Measurements from ENCODE around the gene OSBP2.
"Not testable (repeated sequence)": the region's sequence is repeated elsewhere in the genome, so short reads cannot be mapped to it uniquely, and the experiment has no call there.

OSBP2 gene

DNA sequence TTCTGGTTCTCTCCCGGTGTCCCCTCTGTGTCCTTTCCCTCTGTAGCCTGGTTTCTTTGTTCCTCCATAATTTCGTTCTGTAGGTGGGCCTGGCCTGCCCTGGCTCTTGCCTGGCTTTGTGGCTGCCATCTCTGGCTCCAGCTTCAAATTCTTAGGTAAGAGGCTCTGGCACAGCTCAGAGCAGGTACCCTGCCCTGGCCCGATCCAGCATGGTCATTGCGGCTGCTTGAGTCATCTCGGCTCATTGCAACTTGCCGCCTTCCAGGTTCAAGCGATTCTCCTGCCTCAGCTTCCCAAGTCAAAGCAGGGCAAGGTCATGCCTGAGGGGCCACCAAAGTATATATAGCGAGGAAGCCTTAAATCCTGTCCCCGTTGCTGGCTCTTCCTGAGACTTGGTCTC, 76.0 kb downstream of the OSBP2 start:
- no peak overlapping the region for H3K4me2 ChIP-seq (ENCODE audit: low read length)
- H3K27ac ChIP-seq (ENCODE audit: low read depth, low read length), result no peak overlapping the region
- H3K4me1 ChIP-seq (ENCODE audit: control insufficient read depth, low read length), result no peaks in the 10 kb centered on the region
- H3K4me3 ChIP-seq (ENCODE audit: low read length), result no peak overlapping the region
- H3K9me2 ChIP-seq (replicated peaks; ENCODE audit: control insufficient read depth, low read length), result no peaks in the 10 kb centered on the region
- H3K36me3 ChIP-seq (ENCODE audit: control insufficient read depth, low read length), result no peaks in the 10 kb centered on the region
- H3K27me3 ChIP-seq (ENCODE audit: control insufficient read depth, low read length), result no peaks in the 10 kb centered on the region
- H3K9me3 ChIP-seq (ENCODE audit: control insufficient read depth, insufficient read depth, low read length), result no peaks in the 10 kb centered on the region
- no peaks in the 10 kb centered on the region for H3K79me2 ChIP-seq (ENCODE audit: control insufficient read depth, low read length)
- H4K20me1 ChIP-seq (ENCODE audit: control insufficient read depth, insufficient read depth, low read depth, low read length), result no peaks in the 10 kb centered on the region
- TF ChIP-seq, protein P1, sequence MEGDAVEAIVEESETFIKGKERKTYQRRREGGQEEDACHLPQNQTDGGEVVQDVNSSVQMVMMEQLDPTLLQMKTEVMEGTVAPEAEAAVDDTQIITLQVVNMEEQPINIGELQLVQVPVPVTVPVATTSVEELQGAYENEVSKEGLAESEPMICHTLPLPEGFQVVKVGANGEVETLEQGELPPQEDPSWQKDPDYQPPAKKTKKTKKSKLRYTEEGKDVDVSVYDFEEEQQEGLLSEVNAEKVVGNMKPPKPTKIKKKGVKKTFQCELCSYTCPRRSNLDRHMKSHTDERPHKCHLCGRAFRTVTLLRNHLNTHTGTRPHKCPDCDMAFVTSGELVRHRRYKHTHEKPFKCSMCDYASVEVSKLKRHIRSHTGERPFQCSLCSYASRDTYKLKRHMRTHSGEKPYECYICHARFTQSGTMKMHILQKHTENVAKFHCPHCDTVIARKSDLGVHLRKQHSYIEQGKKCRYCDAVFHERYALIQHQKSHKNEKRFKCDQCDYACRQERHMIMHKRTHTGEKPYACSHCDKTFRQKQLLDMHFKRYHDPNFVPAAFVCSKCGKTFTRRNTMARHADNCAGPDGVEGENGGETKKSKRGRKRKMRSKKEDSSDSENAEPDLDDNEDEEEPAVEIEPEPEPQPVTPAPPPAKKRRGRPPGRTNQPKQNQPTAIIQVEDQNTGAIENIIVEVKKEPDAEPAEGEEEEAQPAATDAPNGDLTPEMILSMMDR (IDR thresholded peaks at IDR 0.05; ENCODE audit: low read depth, low read length, poor library complexity, severe bottlenecking), result no peak
- no peak for TF ChIP-seq EZH2phosphoT487 (IDR thresholded peaks at IDR 0.05; ENCODE audit: borderline replicate concordance, low read length)
- no peaks in the 10 kb centered on the region for H3F3A ChIP-seq (ENCODE audit: control insufficient read depth, insufficient read depth)

- Histone ChIP-seq H3K9me3 (ENCODE audit: control insufficient read depth, insufficient read depth, low read length) (no peaks in the 10 kb centered on the region), H3K4me2 (ENCODE audit: low read length) (no peak overlapping the region), H3K79me2 (ENCODE audit: control insufficient read depth, low read length) (no peaks in the 10 kb centered on the region), H3F3A (ENCODE audit: control insufficient read depth, insufficient read depth) (no peaks in the 10 kb centered on the region), H3K9me2 (replicated peaks; ENCODE audit: control insufficient read depth, low read length) (no peaks in the 10 kb centered on the region), H4K20me1 (ENCODE audit: control insufficient read depth, insufficient read depth, low read depth, low read length) (no peaks in the 10 kb centered on the region), H3K36me3 (ENCODE audit: control insufficient read depth, low read length) (no peaks in the 10 kb centered on the region), H3K4me1 (ENCODE audit: control insufficient read depth, low read length) (no peaks in the 10 kb centered on the region), H3K4me3 (ENCODE audit: low read length) (no peak overlapping the region), H3K27ac (ENCODE audit: low read depth, low read length) (no peak overlapping the region), H3K27me3 (ENCODE audit: control insufficient read depth, low read length) (no peaks in the 10 kb centered on the region)
- TF ChIP-seq EZH2phosphoT487 (IDR thresholded peaks at IDR 0.05; ENCODE audit: borderline replicate concordance, low read length), result no peak
- TF ChIP-seq, protein P1 (IDR thresholded peaks at IDR 0.05; ENCODE audit: low read depth, low read length, poor library complexity, severe bottlenecking), result no peak
Measured at GRCh38 chr22:30773919-30774318, 79.2 kb downstream of the OSBP2 start.

DNA sequence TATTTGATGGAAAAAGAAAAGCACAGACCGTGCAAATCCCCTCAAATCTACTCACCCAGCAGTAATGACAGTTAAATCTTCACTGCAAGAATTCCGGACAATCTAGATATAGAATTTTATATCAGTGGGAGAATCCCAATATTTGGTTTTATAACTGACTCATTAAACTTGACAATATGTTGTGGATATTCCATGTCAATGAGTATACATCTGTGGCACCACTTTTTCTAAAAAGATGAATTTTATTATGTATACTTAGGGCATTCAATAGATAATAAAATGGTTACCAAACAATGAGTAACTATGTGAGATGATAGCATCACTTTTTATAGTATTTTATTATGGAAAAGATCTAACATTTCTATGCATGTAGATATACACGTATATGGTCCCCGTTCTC, 79.9 kb downstream of the OSBP2 start:
- no peaks in the 10 kb centered on the region for H3K27me3 ChIP-seq (ENCODE audit: control insufficient read depth, low read length)
- H3K36me3 ChIP-seq (ENCODE audit: control insufficient read depth, low read length), result no peaks in the 10 kb centered on the region
- no peak overlapping the region for H3K4me2 ChIP-seq (ENCODE audit: low read length)
- no peak overlapping the region for H3K27ac ChIP-seq (ENCODE audit: low read depth, low read length)
- no peaks in the 10 kb centered on the region for H3K79me2 ChIP-seq (ENCODE audit: control insufficient read depth, low read length)
- no peaks in the 10 kb centered on the region for H3K9me2 ChIP-seq (replicated peaks; ENCODE audit: control insufficient read depth, low read length)
- TF ChIP-seq EZH2phosphoT487 (IDR thresholded peaks at IDR 0.05; ENCODE audit: borderline replicate concordance, low read length), result no peak
- TF ChIP-seq, protein P1 (IDR thresholded peaks at IDR 0.05; ENCODE audit: low read depth, low read length, poor library complexity, severe bottlenecking), result no peak
- H3K4me1 ChIP-seq (ENCODE audit: control insufficient read depth, low read length), result no peaks in the 10 kb centered on the region
- H3K9me3 ChIP-seq (ENCODE audit: control insufficient read depth, insufficient read depth, low read length), result no peaks in the 10 kb centered on the region
- H4K20me1 ChIP-seq (ENCODE audit: control insufficient read depth, insufficient read depth, low read depth, low read length), result no peaks in the 10 kb centered on the region
- H3K4me3 ChIP-seq (ENCODE audit: low read length), result no peak overlapping the region
- H3F3A ChIP-seq (ENCODE audit: control insufficient read depth, insufficient read depth), result no peaks in the 10 kb centered on the region

GRCh38 chr22:30776476-30776875, 81.8 kb downstream of the OSBP2 start:
- Histone ChIP-seq H3K27ac (ENCODE audit: low read depth, low read length) (no peak overlapping the region), H3K79me2 (ENCODE audit: control insufficient read depth, low read length) (no peaks in the 10 kb centered on the region), H3K4me1 (ENCODE audit: control insufficient read depth, low read length) (no peaks in the 10 kb centered on the region), H3K9me3 (ENCODE audit: control insufficient read depth, insufficient read depth, low read length) (no peaks in the 10 kb centered on the region), H4K20me1 (ENCODE audit: control insufficient read depth, insufficient read depth, low read depth, low read length) (no peaks in the 10 kb centered on the region), H3F3A (ENCODE audit: control insufficient read depth, insufficient read depth) (no peaks in the 10 kb centered on the region), H3K4me3 (ENCODE audit: low read length) (no peak overlapping the region), H3K36me3 (ENCODE audit: control insufficient read depth, low read length) (no peaks in the 10 kb centered on the region), H3K27me3 (ENCODE audit: control insufficient read depth, low read length) (no peaks in the 10 kb centered on the region), H3K9me2 (replicated peaks; ENCODE audit: control insufficient read depth, low read length) (no peaks in the 10 kb centered on the region), H3K4me2 (ENCODE audit: low read length) (no peak overlapping the region)
- TF ChIP-seq, protein P1 (IDR thresholded peaks at IDR 0.05; ENCODE audit: low read depth, low read length, poor library complexity, severe bottlenecking), result no peak
- no peak for TF ChIP-seq EZH2phosphoT487 (IDR thresholded peaks at IDR 0.05; ENCODE audit: borderline replicate concordance, low read length)

- not testable (repeated sequence) for H3F3A ChIP-seq (ENCODE audit: control insufficient read depth, insufficient read depth); H4K20me1 ChIP-seq (ENCODE audit: control insufficient read depth, insufficient read depth, low read depth, low read length); H3K79me2 ChIP-seq (ENCODE audit: control insufficient read depth, low read length); H3K27ac ChIP-seq (ENCODE audit: low read depth, low read length); H3K9me2 ChIP-seq (replicated peaks; ENCODE audit: control insufficient read depth, low read length); H3K4me2 ChIP-seq (ENCODE audit: low read length); H3K4me3 ChIP-seq (ENCODE audit: low read length); H3K4me1 ChIP-seq (ENCODE audit: control insufficient read depth, low read length); H3K9me3 ChIP-seq (ENCODE audit: control insufficient read depth, insufficient read depth, low read length); H3K27me3 ChIP-seq (ENCODE audit: control insufficient read depth, low read length); H3K36me3 ChIP-seq (ENCODE audit: control insufficient read depth, low read length)
Measured at GRCh38 chr22:30777146-30777545, 82.5 kb downstream of the OSBP2 start.
